Stimulated activated CD4-positive, alpha-beta T cell treated with anti-CD3 and anti-CD28 coated beads, TNF-alpha, amount 100 ng/mL, for 1 hour (primary cell): ENCODE data around the gene MYBPC2.
"Not testable (repeated sequence)": the region's sequence is repeated elsewhere in the genome, so short reads cannot be mapped to it uniquely, and the experiment has no call there.

ENCODE experiments used
- DNase-seq, 3 donors: peaks; one replicate each; pipeline ENCODE4 v3.0.0-alpha.2; 2020; ENCODE audit warnings: low read depth in 3 of 3, low spot score in 1 of 3

The MYBPC2 gene

DNA sequence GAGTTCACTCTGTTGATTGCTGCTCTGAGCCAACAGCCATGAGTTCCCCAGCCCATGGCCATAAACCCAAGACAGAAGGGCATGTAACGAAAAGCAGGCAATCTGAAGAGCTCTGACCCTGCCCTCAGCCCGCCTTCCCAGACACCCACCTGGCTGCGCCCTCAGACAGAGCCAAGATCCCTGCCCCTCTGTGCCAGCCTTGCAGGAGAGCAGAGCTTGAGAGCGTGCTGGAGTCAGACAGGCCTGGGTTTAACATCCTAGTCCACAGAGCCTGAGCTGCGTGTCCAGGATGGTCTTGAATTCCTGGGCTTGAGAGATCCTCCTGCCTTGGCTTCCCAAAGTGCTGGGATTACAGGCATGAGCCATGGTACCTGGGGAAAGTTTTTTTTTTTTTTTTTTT, 24.6 kb downstream of the MYBPC2 start:
- no peak for DNase-seq

GRCh38 chr19:50458396-50459066, 25.8 kb downstream of the MYBPC2 start:
- DNase-seq: no peak

- no peak for DNase-seq
Measured at GRCh38 chr19:50459067-50459456, 26.4 kb downstream of the MYBPC2 start.

DNA sequence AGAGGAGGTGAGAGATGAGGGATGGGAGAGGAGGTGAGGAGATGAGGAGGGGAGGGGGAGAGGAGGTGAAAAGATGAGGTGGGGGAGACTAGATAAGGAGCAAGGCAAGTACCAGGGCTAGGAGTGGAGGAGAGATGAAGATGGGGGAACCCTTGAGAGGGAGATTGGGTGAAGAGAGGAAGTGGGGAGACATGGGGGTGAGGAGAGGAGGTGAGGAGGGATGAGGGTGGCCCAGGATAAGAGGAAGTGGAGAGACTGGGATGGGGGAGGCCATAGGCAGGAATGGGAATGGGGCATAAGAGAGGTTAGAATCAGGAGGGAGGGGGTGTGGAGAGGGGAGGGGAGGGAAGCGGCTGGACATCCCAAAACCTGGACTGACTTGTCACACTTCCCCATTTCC, 26.9 kb downstream of the MYBPC2 start:
- no peak for DNase-seq

- no peak for DNase-seq
Measured at GRCh38 chr19:50460161-50460765, 27.6 kb downstream of the MYBPC2 start.

DNA sequence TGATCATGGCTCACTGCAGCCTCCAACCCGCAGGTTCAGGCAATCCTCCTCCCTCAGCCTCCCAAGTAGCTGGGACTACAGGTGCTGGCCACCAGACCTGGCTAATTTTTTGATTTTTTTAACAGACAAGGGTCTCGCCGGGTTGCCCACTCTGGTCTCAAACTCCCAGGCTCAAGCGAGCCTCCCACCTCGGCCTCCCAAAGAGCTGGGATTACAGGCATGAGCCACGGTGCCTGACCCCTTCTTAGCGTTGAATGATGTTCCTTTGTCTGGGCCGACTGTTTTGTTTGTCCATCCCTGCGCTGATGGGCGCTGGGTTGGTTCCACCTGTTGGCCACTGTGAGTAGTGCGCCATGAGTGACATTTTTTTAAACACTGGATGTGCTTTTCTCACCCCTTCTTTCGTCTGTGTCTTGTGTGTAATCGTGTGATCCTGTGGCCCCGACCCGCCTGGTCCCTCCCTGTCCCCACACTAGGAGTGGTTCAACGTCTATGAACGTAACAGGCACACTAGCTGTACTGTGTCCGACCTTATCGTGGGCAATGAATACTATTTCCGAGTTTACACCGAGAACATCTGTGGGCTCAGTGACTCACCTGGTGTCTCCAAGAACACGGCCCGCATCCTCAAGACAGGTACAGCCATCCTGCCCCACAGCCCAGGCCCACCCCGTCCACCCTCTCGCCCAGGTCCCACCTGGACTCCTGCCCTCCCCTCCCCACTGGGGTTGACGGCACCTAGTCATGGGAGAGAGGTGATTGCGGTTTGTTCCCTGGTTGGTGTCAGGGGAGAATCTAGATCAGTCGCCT, 28.6 kb downstream of the MYBPC2 start:
- DNase-seq: peak; percentile 11 to 43 (median 15)

GRCh38 chr19:50462970-50463369, 30.3 kb downstream of the MYBPC2 start:
- DNase-seq: no peak

GRCh38 chr19:50464348-50464747, 31.7 kb downstream of the MYBPC2 start:
- no peak for DNase-seq

- DNase-seq: no peak
Measured at GRCh38 chr19:50465000-50465399, 32.3 kb downstream of the MYBPC2 start.

DNA sequence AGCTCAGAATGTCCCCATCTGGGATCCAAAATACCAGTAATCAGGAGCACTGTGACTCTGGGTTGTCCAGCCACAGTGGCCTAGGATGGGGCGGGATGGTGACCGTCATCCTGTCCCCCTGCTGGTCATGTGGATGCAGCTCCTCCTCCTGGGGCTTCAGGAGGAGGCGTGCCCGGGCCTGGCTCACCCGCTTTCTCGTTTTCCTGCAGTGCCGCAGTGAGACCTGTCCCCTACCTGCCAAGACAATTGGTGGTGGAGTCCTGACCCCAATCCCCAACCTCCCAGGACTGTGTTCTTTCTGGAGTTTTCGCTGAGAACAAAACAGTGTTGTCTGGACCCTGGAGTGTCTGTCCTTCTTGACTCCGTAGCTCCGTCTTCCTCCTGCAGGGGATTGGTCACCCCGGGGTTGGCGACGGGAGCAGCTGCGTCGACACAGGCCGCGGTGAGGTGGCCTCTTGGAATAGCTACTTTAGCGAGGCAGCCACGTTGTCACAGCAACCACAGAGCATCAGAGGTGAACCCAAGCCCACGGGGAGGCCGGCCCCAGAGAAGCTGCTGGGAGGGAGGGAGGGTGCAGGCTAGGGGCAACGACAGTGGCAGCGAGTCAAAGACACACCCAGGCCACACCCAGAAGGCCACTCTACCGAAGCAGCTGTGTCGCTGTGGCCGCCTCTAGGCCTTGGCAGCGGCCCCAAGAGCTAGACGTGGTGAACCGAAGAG, 33.5 kb downstream of the MYBPC2 start:
- no peak for DNase-seq

DNA sequence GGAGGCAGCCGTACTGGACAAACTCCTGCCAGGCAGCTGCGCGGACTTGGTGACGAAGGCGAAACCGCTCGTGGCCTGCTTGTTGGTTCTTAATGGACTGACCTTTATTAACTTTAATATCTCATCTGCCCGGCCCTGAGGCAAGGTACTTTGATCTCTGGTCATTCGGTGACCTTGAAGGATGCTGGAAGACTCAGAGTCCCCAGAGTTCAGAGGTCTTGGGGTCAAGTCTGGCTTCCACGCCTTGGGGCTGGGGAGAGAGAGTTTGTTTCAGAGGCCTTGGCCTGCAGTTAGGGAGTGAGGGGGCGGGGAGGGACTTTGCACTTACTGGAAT, 34.0 kb downstream of the MYBPC2 start:
- no peak for DNase-seq

GRCh38 chr19:50467566-50467965, 34.9 kb downstream of the MYBPC2 start:
- no peak for DNase-seq

GRCh38 chr19:50468818-50469217, 36.1 kb downstream of the MYBPC2 start:
- DNase-seq: no peak

DNA sequence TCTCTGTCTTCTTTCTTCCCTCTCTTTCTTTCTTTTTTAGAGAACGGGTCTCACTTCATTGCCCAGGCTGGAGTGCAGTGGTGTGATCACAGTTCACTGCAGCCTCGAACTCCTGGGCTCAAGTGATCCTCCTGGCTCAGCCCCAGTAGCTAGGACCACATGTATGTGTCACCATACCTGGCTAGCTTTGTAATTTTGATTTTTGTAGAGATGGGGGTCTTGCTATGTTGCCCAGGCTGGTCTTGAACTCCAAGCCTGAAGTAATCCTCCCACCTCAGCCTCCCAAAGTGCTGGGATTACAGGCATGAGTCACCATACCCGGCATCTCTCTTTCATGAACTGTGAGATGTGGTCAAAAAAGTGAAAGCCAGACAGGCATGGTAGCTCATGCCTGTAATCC, 40.6 kb downstream of the MYBPC2 start:
- DNase-seq: not testable (repeated sequence)

GRCh38 chr19:50475101-50475568, 42.4 kb downstream of the MYBPC2 start:
- DNase-seq: no peak

- no peak for DNase-seq
Measured at GRCh38 chr19:50475736-50476223, 43.1 kb downstream of the MYBPC2 start.

DNA sequence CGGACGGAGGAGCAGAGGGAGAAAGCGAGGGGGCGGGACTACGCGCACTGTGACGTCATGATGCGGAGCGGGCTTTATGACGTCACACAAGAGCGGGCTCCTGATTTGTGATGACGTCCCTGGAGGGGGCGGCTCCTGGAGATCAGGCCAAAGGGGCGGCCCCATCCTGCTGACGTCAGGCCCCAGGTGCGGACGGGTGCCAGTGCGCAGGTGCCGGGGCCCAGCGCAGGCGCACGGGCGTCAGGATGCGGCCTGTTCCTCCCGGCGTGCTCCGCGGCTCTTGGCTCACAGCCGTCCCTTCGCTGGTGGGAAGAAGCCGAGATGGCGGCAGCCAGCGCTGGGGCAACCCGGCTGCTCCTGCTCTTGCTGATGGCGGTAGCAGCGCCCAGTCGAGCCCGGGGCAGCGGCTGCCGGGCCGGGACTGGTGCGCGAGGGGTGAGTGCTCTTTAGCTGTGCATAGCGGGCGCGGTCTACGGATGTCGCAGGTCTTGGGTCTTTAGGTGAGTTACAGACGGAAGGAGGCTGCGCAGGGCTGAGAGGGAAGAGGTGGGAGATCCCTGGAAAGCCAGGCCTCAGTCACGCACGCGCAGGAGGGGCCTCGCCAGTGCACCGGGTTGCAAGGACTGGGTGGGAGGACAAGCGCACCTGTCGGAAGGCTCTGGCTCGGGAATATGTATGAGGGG, 43.7 kb downstream of the MYBPC2 start, which contains the start of the genes EMC10 and GARIN5A:
Gene EMC10 (plus strand): TSS at position 284 of the 683 bp plus-strand sequence. CDS start 38 bp downstream, at position 322.
Gene GARIN5A (minus strand): TSS at position 625 of the 683 bp plus-strand sequence. CDS start 460 bp downstream, at position 165.
- peak; percentile 76 to 88 (median 82) for DNase-seq

GRCh38 chr19:50476907-50477238, 44.2 kb downstream of the MYBPC2 start:
- DNase-seq: no peak

DNA sequence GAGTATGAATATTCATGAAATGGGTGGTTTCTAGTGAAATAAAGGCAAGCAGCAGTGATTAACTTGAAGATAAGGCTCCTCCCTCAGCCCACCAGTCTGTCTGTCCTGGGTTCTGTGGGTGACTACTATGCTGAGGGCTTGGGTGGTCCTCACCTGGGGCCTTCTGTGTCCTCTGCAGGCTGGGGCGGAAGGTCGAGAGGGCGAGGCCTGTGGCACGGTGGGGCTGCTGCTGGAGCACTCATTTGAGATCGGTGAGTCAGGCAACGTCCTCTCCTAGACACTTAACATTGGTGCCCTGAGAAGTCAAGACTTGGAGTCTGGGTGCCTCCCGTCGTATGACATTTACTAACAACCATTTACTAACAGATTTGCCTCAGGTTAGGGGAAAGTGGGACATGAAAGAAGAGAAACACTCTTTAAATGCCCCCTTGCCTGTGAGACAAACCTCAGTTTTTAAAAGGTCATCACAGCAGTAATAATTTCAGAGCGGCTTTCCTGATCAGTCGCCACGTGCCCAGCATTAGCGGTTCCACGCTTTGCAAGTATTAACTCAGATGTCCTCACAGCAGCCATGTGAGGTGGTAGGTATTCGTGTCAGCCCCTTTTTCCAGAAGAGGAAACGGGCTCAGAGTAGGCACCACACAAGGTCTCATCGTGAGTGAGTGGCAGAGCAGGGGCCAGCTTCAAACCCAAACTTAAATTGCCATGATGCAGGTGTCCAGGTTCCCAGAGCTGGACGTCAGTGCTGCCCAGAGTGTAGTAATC, 45.2 kb downstream of the MYBPC2 start:
- no peak for DNase-seq
